Neural cell (in vitro differentiated cells): ENCODE data around the gene ZMYM2. TPM values are rescaled to one million over a fixed set of nuclear protein-coding genes. Genes with fewer than 3 reads are reported as not detected.

ENCODE experiments used
- H2AFZ ChIP-seq: fragments of 200-600, 300-800 bp; sonication (generic), shearing (Covaris generic); 2 replicates; pipeline ENCODE4 v1.6.0; 2014; ENCODE audit warnings: low read depth, mild to moderate bottlenecking, antibody characterized with exemption, low read length, moderate library complexity
- H3F3A ChIP-seq: fragments of 200-600 bp; shearing (Covaris generic); 2 replicates; pipeline ENCODE4 v1.6.1; 2016; ENCODE audit warnings: mild to moderate bottlenecking, moderate library complexity, mixed read lengths, antibody characterized with exemption, low read length; ENCODE audit not compliant: insufficient read depth, poor library complexity, severe bottlenecking
- H3K27ac ChIP-seq: fragments of 200-600, 300-800 bp; sonication (generic), shearing (Covaris generic); 2 replicates; pipeline ENCODE4 v1.5.1; 2014; ENCODE audit warnings: mild to moderate bottlenecking, low read length, moderate library complexity
- H3K27me3 ChIP-seq: fragments of 300-800, 200-600 bp; sonication (generic), shearing (Covaris generic); 2 replicates; pipeline ENCODE4 v1.6.0; 2014; ENCODE audit warnings: mild to moderate bottlenecking, low read depth, low read length, moderate library complexity; ENCODE audit not compliant: insufficient read depth
- H3K36me3 ChIP-seq: fragments of 300-800, 200-600 bp; sonication (generic), shearing (Covaris generic); 2 replicates; pipeline ENCODE4 v1.5.1; 2014; ENCODE audit warnings: mild to moderate bottlenecking, antibody characterized with exemption, low read length, moderate library complexity; ENCODE audit not compliant: insufficient read depth
- H3K4me2 ChIP-seq: fragments of 300-800, 200-600 bp; sonication (generic), shearing (Covaris generic); 2 replicates; pipeline ENCODE4 v1.6.0; 2014; ENCODE audit warnings: mild to moderate bottlenecking, low read length
- H3K4me3 ChIP-seq: fragments of 300-800, 200-600 bp; sonication (generic), shearing (Covaris generic); 2 replicates; pipeline ENCODE4 v1.5.1; 2014; ENCODE audit warnings: mild to moderate bottlenecking, low read length, moderate library complexity
- H3K79me2 ChIP-seq: fragments of 200-600 bp; shearing (Covaris generic); replicated peaks from 2 replicates; pipeline ENCODE4 v1.6.0; 2014; ENCODE audit warnings: mild to moderate bottlenecking, low read length, moderate library complexity; ENCODE audit not compliant: insufficient read depth
- H3K9ac ChIP-seq: fragments of 300-800, 200-600 bp; sonication (generic), shearing (Covaris generic); 2 replicates; pipeline ENCODE4 v1.6.1; 2016; ENCODE audit warnings: mild to moderate bottlenecking, low read length, mixed read lengths
- H3K9me2 ChIP-seq: fragments of 200-600 bp; shearing (Covaris generic); 2 replicates; pipeline ENCODE4 v1.6.1; 2016; ENCODE audit warnings: mild to moderate bottlenecking, low read length, mixed read lengths; ENCODE audit not compliant: insufficient read depth
- H3K9me3 ChIP-seq: fragments of 200-600, 300-800 bp; sonication (generic), shearing (Covaris generic); 2 replicates; pipeline ENCODE4 v1.6.1; 2016; ENCODE audit warnings: mild to moderate bottlenecking, mixed run types, low read length, moderate library complexity, mixed read lengths
- H4K20me1 ChIP-seq: fragments of 200-600 bp; shearing (Covaris generic); 2 replicates; pipeline ENCODE4 v1.6.1; 2016; ENCODE audit warnings: mild to moderate bottlenecking, mixed run types; ENCODE audit not compliant: insufficient read depth
- CTCF ChIP-seq: fragments of 450-650 bp; IDR thresholded peaks from 2 replicates; pipeline ENCODE4 v1.5.1; 2014; ENCODE audit warnings: antibody characterized with exemption, mild to moderate bottlenecking, moderate library complexity; ENCODE audit not compliant: poor library complexity, severe bottlenecking
- EP300 ChIP-seq: fragments of 450-650 bp; conservative IDR thresholded peaks from 2 replicates; pipeline ENCODE4 v1.6.1; 2014; ENCODE audit warnings: antibody characterized with exemption, mild to moderate bottlenecking, moderate library complexity; ENCODE audit not compliant: poor library complexity, severe bottlenecking
- EZH2 ChIP-seq: fragments of 200-600, 300-800 bp; shearing (Covaris generic), sonication (generic); IDR thresholded peaks from 2 replicates; pipeline ENCODE4 v1.6.1; 2014; ENCODE audit warnings: antibody characterized with exemption, low read length, borderline replicate concordance, mild to moderate bottlenecking; ENCODE audit not compliant: insufficient read depth, poor library complexity, severe bottlenecking
- MXI1 ChIP-seq: fragments of 450-650 bp; conservative IDR thresholded peaks from 2 replicates; pipeline ENCODE4 v1.6.1; 2014; ENCODE audit warnings: antibody characterized with exemption, mild to moderate bottlenecking; ENCODE audit not compliant: poor library complexity, severe bottlenecking
- POLR2AphosphoS5 ChIP-seq: IDR thresholded peaks from 2 replicates; pipeline ENCODE4 v1.6.1; 2012
- RAD21 ChIP-seq: fragments of 450-650 bp; conservative IDR thresholded peaks from 2 replicates; pipeline ENCODE4 v1.6.1; 2014; ENCODE audit warnings: antibody characterized with exemption, mild to moderate bottlenecking, moderate library complexity
- REST ChIP-seq: IDR thresholded peaks from 2 replicates; pipeline ENCODE4 v1.6.1; 2012; ENCODE audit warnings: borderline replicate concordance
- SMC3 ChIP-seq: fragments of 450-650 bp; conservative IDR thresholded peaks from 2 replicates; pipeline ENCODE4 v1.6.1; 2014; ENCODE audit warnings: antibody characterized with exemption, mild to moderate bottlenecking, moderate library complexity; ENCODE audit not compliant: poor library complexity
- TAF1 ChIP-seq: IDR thresholded peaks from 2 replicates; pipeline ENCODE4 v1.6.1; 2012; ENCODE audit warnings: low read depth
- polyA plus RNA-seq: library from polyadenylated mRNA; depleted of rRNA; stranded (reverse); fragments of >200 nt; gene quantifications from 2 replicates; pipeline ENCODE4 v1.2.3, GENCODE V29; 2014

ZMYM2 gene
- polyA plus RNA-seq, 1 donor from 2014 or later, result 92.2 TPM

GRCh38 chr13:20106742-20107141 is 148.2 kb downstream of the ZMYM2 start:
- H3K4me3 ChIP-seq, result no peak overlapping the region
- no peaks in the 10 kb centered on the region for H3K36me3 ChIP-seq
- H3F3A ChIP-seq, result no peaks in the 10 kb centered on the region
- no peaks in the 10 kb centered on the region for H3K27me3 ChIP-seq
- TF ChIP-seq SMC3, result no peak
- TF ChIP-seq TAF1, result no peak
- TF ChIP-seq POLR2AphosphoS5, result no peak
- TF ChIP-seq RAD21, result no peak
- TF ChIP-seq MXI1, result no peak
- H3K4me2 ChIP-seq, result no peak overlapping the region
- no peaks in the 10 kb centered on the region for H3K79me2 ChIP-seq
- no peak overlapping the region for H2AFZ ChIP-seq
- no peak overlapping the region for H3K27ac ChIP-seq
- H3K9me2 ChIP-seq, result no peaks in the 10 kb centered on the region
- H3K9ac ChIP-seq, result no peak overlapping the region
- no peaks in the 10 kb centered on the region for H3K9me3 ChIP-seq
- no peaks in the 10 kb centered on the region for H4K20me1 ChIP-seq

- H3K9ac ChIP-seq, result no peak overlapping the region
- H3K79me2 ChIP-seq, result no peaks in the 10 kb centered on the region
- H3K27ac ChIP-seq, result no peak overlapping the region
- no peaks in the 10 kb centered on the region for H4K20me1 ChIP-seq
- H3K27me3 ChIP-seq, result no peaks in the 10 kb centered on the region
- H3F3A ChIP-seq, result no peaks in the 10 kb centered on the region
- no peaks in the 10 kb centered on the region for H3K9me3 ChIP-seq
- no peaks in the 10 kb centered on the region for H3K36me3 ChIP-seq
- no peaks in the 10 kb centered on the region for H3K9me2 ChIP-seq
- H3K4me3 ChIP-seq, result no peak overlapping the region
- no peak for TF ChIP-seq SMC3
- TF ChIP-seq RAD21, result no peak
- TF ChIP-seq MXI1, result no peak
- no peak for TF ChIP-seq TAF1
- no peak for TF ChIP-seq CTCF
- H2AFZ ChIP-seq, result no peak overlapping the region
- H3K4me2 ChIP-seq, result no peak overlapping the region
These were observed 150.5 kb downstream of the ZMYM2 start for GRCh38 chr13:20109037-20109436.

- no peak overlapping the region for H3K4me2 ChIP-seq
- H2AFZ ChIP-seq, result no peak overlapping the region
- H3K9me3 ChIP-seq, result no peaks in the 10 kb centered on the region
- H4K20me1 ChIP-seq, result no peaks in the 10 kb centered on the region
- H3K9ac ChIP-seq, result no peak overlapping the region
- no peak overlapping the region for H3K4me3 ChIP-seq
- H3K27ac ChIP-seq, result no peak overlapping the region
- H3K79me2 ChIP-seq, result no peaks in the 10 kb centered on the region
- H3F3A ChIP-seq, result no peaks in the 10 kb centered on the region
- no peaks in the 10 kb centered on the region for H3K9me2 ChIP-seq
- H3K36me3 ChIP-seq, result no peaks in the 10 kb centered on the region
- no peaks in the 10 kb centered on the region for H3K27me3 ChIP-seq
- no peak for TF ChIP-seq TAF1
These were observed 155.6 kb downstream of the ZMYM2 start for GRCh38 chr13:20114066-20114610.

- no peak overlapping the region for H3K27ac ChIP-seq
- no peaks in the 10 kb centered on the region for H3K36me3 ChIP-seq
- no peak overlapping the region for H3K4me3 ChIP-seq
- H3F3A ChIP-seq, result no peaks in the 10 kb centered on the region
- no peak overlapping the region for H2AFZ ChIP-seq
- H4K20me1 ChIP-seq, result no peaks in the 10 kb centered on the region
- H3K4me2 ChIP-seq, result no peak overlapping the region
- no peaks in the 10 kb centered on the region for H3K9me2 ChIP-seq
- no peaks in the 10 kb centered on the region for H3K9me3 ChIP-seq
- H3K79me2 ChIP-seq, result no peaks in the 10 kb centered on the region
- TF ChIP-seq POLR2AphosphoS5 (no peak), MXI1 (no peak), EP300 (no peak), SMC3 (no peak), RAD21 (no peak), TAF1 (no peak), EZH2 (no peak), CTCF (no peak), REST (no peak)
- H3K27me3 ChIP-seq, result no peaks in the 10 kb centered on the region
- no peak overlapping the region for H3K9ac ChIP-seq
These were observed 157.7 kb downstream of the ZMYM2 start for GRCh38 chr13:20116213-20116612.
